GM21381 (cell line): ENCODE results near the gene TSPEAR.

ENCODE experiments used
- ATAC-seq: cut with Tn5 transposase; IDR thresholded peaks from one replicate; pipeline ENCODE4 v1.9.1; 2021; ENCODE audit warnings: mild to moderate bottlenecking, moderate library complexity; ENCODE audit not compliant: unreplicated experiment

TSPEAR gene

DNA sequence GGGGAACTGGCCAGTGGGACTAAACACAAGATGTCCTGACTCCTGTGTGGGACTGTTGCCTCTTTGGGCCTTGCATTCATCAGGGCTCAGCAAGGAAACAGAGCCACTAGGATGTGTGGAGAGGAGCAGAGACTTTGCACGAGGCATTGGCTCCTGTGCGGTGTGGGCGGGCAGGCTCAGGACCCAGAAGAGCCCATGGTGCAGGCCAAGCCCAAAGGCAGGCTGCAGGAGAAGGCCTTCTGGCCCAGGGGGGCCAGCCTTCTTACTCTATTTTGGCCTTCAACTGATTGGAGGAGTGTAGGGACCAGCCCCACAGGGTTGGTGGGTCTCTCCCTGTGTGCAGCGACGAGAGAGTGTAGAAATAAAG, 232.6 kb downstream of the TSPEAR start:
- ATAC-seq = no peak

DNA sequence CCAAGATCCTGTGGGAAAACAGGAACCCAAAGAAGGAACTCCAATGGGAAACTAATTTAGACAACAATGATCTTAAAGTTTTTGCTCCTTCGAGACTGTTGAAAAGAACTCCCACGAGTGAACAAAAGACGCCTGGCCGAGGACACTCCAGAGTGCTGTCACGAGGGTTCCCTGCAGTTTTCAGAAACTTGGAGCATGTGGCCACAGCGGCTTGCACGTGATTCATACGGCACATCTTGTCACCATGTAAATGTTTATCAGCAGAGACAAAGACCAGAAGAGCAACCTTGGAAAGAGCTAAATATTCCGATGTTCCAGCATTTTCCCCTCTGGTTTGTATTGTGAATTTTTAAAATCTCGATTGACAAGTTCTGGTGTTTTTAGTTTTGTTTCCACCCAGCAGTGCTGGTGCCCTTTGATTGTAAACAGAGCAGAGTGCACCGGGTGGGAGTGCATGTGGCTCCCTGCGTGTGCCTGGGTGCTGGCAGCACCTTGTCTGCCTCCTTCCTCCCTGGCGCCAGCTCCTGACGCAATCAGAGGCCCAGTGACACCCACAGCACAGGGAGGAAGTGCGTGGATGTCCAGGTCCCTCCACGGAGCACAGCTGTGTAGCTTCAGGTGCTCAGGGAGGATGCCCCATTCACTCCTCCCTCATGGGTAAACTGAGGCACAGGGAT, 233.1 kb downstream of the TSPEAR start:
- ATAC-seq = no peak

DNA sequence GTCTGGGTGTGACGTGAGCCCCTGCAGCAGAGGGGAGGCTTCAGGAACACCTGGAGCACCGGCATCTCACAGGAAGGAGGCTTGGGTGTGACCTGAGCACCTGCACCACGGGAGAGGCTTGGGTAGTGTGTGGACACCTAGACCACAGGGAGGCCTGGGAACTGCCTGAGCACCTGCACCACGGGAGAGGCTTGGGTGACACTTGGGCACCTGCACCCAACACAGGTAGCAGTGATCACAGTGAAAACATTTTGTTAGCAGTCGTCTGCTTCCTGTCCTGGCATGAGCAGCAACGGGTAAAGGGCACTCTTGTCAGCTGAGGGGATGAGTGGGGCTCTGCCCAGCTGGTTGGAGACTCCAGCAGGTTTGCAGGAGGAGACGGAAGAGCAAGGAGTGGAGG, 233.7 kb downstream of the TSPEAR start:
- no peak for ATAC-seq

DNA sequence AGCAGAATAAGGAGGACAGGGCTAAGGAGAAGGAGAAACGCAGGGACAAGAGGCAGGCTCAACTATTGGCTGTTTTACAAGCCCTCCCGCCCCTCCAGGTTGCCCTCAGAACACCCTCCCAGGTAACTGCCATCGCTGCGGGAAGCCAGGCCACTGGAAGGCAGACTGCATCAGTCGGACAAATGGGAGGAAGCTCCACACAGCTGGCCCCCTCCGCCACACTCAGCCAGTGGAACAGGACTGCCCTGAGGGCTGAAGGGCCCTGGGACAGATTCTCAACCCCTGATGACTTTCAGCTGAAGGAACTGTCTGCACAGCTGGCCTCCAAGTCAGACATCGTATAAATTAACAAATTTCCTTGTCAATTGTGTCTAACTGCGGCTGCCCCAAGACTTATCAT, 234.2 kb downstream of the TSPEAR start:
- no peak for ATAC-seq

DNA sequence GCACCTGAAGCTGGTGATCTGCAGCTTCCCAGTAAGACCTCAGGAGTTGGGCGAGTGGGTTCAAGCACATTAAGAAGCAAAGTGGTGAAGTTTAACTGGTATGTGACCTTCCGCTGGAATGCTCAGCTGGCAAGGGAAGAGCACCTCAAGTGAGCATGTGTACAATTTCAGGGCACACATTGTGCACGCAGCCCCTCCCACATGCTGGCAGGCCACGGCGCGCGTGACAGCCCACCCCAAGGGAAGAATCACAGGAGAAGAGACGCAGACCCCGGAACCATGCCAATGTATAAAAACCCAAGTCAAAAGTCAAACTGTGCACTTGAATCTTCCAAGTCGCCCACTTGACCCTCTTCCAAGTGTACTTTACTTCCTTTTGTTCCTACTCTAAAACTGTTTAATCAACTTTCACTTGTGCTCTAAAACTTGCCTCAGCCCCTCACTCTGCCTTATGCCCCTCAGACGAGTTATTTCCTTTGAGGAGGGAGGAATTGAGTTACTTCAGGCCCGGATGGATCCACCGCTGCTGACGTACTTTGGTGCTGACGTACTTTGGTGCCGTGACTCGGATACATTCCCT, 236.0 kb downstream of the TSPEAR start:
- ATAC-seq = no peak

DNA sequence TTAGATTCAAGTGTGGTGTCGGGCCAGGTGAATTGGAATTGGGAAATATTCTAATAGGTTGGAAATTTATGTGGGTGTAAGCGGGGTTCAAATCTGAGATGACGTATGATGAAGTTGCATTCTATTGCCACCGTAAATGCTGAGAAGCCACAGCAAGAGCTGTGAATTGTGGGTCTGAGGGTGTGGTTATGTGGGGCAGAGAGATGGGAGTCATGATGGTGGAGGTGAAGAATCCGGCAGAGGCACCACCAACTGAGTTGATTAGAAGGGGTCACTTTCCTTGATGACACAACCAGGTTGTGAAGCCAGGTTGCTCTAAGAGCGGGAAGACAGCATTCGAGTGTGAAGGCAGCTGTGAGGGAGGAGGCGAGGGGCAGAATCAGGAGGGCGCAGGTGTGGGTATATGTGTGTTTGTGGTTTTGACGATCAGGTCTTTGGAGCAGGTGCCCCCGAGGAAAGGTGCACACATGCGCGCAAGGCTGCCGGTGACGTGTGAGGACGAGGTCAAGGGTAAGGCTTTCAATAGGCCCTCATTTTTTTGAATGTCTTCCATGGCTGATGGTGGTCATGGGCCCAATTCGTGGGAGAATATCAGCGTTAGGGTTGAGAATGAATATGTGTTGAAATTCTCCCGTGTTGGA, 237.3 kb downstream of the TSPEAR start:
- no peak for ATAC-seq

DNA sequence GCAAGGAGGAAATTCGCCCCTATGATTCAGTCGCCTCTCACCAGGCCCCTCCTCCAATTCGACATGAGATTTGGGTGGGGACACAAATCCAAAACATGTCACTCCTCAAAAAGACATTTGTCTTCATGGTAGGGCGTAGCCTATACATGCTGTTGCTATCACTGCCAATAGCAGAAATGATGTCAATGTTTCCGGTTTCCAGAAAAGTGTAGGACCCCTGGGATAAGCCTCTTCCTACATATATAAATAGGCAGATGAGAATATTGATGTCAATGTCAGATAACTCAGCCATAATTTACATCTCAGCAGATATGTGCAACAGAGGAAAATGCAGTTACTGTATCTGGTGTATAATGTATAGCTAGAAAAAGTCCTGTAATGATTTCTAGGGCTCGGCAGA, 239.4 kb downstream of the TSPEAR start:
- no peak for ATAC-seq

DNA sequence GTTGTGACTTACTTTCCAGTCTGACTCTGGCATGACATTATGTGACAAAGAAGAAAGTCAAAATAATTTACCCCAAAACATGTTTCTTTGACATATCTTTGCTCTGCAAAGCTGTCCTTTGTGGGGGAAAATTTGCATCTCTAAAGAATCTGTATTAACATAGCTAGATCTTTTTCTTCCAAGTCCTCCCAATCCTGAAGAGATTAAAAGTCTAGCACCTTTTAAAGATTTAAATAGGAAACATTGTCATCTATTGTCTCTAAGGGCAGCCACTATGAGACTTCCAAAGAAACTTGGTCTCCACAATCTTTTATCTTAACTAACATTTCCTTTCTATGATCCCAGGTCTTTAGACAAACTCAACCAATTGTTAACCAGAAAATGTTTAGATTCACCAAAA, 240.0 kb downstream of the TSPEAR start:
- no peak for ATAC-seq

DNA sequence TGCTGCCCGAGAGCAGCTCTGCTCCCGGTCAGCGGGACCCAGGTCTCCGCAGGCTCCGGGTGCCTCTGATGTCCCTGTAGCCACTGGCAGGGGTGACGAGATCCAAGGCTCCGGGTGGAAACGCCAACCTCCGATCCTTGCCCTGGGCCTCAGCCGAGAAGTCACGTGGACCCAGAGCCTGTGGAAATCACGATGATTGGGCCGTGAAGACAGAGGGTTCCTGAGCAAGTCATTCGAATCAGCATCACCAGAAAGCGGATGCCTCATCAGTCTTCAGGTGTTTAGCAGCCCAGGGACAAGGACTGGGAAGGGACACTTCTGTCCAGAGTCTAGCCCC, 243.5 kb downstream of the TSPEAR start:
- ATAC-seq = no peak

DNA sequence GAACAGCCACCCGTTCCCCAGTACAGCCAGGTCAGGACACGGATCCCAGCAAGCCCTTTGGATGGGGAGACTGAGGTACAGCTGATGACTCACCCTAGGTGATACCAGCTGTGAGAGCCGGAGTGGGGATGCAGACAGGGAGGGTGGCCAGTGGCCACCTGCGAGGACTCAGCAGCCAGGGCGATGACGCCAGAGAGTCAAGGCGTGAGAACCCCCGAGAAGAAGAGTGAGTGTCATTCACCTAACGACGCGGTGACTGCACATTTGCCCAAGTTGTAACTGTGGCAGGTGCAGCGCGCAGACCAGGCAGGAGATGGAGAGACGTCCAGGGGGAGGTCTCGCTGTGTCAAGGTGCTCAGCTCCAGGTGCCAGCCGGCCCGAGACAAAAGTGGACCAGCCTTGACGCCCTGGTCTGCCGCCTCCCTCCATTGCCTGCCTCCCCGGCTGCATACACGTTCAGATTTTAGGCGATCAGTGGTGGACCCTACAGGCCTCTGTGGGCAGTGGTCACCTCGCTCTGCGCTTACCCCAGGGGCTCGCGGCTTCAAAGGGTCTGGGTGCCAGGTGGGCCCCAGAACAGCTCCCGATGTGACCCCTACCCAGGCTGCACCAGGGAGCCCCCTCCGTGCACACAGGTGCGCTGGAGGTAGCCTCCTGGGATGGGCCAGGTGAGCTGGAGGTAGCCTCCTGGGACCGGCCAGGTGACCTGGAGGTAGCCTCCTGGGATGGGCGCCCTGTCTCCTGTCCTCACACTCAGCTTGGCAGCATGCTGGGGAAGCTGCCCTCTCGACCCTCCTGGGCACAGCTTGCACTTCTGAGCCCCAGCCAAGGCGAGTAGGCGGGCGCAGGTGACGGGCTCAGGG, 244.1 kb downstream of the TSPEAR start:
- no peak for ATAC-seq

DNA sequence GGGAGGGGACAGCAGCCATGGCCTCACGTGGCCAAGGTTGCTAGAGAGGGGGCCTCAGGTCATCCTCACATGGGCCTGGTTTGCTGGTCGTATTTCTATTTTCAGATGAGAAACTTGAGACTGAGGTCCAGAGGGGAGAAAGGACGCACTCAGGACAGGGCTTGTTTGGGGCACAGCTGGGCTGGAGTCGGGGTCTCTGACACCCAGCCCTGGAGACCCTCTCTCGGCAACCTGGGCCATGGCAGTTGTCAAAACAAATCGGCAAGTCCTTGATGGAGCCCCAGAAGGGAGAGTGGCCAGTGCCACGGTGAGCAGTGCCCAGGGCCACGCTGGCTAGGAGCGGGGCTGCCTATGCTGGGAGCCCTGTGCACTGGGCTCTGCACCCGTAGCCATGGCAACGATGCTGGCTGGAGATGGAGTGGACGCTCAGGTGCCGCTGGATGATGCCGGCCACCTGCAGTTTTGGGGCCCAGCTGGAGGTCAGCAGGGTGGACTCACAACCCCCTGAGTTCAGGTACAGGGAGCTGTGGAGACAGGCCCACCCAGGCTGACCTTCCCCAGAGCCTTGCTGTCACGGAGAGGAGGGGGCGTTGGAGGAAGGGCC, 244.9 kb downstream of the TSPEAR start:
- no peak for ATAC-seq

DNA sequence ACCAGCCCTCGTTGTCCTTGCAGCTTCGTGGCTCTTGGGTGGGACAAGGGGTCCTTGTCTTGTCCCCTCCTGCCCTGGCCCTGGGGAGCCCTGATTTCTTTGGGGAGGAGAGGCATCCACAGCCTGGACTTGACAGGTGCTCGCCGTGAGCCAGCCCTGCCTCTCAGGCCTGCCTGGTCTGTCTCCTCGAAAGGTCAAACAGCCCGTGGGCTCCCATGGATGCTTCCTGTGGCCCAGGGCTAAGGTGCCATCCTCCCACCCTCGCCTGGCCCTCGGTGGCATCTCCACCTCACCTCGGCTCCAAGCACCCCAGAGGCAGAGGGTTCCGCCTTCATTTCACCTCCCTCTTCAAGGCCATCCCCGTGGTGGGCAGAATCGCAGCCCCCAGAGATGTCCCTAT, 247.0 kb downstream of the TSPEAR start:
- no peak for ATAC-seq

DNA sequence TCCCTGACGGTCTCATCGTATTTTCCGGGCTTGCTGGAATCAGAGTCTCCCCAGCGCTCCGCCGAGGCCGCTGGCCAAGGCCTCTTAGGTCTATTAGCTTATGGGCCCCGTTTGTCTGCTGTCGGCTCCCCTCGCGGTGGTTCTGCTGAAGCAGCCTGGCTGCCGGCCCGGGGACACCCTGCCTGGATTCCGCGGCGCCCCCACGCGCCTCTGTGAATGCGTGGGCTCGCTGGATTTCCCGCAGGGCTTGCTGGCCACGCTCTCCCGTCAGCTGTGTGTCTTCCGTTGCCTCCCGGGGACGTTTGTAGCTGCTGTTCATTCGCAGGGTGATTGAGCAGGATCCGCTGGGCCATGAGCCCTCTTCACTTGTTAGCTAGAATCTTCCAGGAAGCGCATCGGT, 247.6 kb downstream of the TSPEAR start:
- no peak for ATAC-seq

DNA sequence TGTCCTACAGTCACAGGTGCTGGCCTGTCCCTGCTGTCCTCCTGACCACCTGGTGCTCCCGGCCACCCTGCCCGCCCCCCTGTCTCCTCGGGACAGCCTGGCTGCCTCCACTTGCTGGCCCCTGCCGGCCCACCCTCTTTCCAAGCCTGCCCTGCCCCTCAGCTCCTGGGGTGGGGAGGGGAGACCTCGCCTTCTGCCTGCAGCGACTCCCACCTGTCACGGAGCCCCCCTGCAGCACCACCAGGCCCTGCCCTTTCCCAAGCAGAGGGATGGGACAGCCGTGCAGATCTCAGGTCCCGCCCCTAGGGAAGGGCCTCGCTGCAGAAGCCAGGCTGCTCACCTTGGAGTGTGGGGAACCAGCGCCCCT, 248.6 kb downstream of the TSPEAR start:
- ATAC-seq = no peak

DNA sequence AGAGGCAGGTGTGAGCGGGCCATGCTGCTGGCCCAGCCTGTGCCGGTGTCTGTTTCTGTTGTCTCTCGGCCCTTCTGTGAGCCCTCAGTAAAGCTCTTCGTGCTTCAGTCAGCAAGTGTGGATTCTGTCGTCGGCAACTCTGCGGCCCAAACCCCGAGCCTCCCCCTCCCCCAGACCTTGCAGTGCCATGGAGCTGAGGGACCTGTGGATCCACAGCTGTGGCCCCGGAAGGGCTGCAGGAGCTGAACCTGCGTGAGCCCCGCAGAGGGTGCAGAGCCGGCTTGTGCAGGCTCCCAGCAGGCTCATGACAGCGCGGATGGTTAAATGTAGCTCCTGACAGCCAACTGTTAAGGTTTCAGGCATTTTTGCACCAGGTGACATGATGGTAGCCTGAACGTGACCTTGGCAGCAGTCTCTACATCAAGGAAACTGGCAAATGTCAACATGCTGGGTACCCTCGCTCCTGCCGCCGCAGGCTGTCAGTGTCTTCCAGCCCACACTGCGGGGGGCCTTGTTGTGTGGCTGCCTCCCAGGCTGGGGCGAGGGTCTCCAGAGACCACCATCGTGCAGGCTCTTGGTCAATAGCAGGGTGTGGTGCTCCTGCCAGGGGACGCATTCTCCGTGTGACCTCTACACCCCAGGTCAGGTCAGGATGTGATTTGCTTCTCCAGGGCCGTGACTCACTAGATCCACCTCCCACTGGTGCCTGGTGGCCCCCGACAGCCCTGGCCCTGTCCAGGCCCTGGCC, 249.1 kb downstream of the TSPEAR start:
- ATAC-seq = no peak

DNA sequence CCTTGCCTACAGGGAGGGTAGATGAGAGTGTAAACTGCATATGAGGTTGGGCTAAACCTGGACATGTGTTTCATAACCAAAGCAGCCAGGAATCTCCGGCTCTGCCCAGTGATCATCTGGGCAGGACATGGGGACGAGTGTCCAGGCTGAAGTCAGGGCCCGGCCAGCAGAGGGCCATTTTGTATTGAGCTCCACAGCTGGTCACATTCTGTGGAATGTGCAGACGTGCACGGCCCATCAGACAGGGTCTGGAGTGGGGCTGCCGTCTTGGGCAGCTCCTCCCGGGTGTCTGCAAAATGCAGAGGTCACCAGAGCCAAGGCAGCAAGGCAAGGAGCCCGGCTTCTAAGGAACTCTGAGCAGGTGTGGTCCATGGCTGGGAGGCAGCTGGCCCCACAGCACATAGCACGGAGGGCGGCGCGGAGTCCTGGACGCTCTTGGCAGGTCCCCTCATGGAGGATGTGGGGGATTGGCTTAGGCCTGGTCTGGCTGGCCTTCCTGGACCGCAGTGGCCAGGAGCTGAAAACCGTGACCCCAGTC, 249.8 kb downstream of the TSPEAR start:
- ATAC-seq = no peak

DNA sequence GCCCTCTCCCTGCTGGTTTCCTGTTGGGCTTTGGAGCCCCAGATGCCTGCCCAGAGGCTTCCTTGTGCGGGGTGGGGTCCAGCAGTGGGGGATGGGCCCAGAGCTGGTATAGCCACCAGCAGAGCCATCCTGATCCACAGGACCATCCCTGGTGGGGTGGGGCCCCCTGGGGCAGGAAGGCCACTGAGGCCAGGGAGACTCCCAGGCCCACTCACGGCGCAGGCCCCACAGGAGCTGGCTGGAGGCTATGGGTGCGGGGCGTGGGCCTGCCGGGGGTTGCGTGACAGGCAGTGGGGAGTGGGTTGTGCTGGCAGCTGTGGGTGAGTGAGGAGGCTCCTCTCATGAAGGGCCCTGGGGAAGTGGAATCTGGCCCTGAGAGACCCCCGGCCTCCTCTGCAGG, 250.4 kb downstream of the TSPEAR start:
- ATAC-seq = no peak

DNA sequence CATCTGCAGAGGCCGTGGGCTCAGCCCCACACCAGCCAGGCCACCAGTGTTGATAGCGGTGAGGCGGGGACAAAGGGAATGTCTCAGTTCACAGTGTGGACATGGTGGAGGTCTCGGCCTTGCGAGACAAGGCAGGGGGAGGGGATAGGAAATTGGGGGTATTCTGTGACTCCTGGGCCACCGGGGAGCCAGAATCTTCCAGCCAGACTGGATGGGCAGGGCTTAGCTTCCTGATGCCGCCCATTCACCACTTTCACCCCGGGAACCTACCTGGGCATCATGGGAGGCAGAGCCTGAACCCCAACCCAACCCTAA, 251.0 kb downstream of the TSPEAR start:
- no peak for ATAC-seq

DNA sequence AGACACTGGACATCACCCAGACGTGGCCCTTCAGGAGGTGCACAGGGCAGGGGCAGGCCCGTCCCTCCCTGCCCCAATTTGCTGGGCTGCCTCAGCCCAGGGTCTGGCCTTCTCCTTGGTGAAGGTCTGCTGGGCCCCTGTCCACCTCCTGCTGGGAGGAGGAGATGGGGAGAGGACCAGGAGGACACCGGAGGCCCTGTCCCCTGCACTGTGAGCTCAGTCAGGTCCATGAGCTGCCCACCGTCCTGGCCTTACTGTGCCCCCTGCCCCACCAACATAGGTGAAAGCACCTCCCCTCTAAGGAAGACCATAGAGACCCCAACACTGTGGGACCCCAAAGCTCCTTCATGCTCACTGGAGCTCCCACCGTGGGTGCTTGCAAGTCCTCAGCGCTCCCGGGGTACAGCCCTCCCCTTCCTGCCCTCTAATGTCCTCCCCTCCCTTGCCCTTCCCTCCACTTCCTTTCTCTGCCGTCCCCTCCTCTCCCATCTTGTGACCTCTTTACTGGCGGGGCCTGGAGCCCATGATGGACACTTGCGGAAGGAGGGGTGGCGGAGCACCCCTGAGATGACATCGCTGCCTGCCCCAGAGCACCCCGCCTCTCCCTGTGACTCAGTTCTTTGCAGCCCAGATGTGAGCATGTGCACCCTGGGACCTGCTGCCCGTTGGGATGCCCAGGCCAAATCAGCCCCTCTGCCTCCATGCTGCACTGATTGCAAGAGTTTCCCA, 251.5 kb downstream of the TSPEAR start:
- ATAC-seq = no peak
